OCI-LY3 (cell line): ENCODE measurements around the gene KRT16.

Experiments
- H2AFZ ChIP-seq: fragments of 200-600, 300-600 bp; shearing (Covaris generic); 2 replicates; pipeline ENCODE4 v1.6.0; 2014; ENCODE audit warnings: antibody characterized with exemption, low read depth, low read length
- H3K27ac ChIP-seq: fragments of 200-600, 300-600 bp; sonication (generic); 2 replicates; pipeline ENCODE4 v1.5.1; 2014; ENCODE audit warnings: mild to moderate bottlenecking, low read length, moderate library complexity, mixed read lengths
- H3K27me3 ChIP-seq: fragments of 200-600, 300-600 bp; sonication (generic); 2 replicates; pipeline ENCODE4 v1.6.1; 2014; ENCODE audit warnings: low read depth, low read length, mixed read lengths
- H3K36me3 ChIP-seq: fragments of 200-600, 300-600 bp; sonication (generic); replicated peaks from 2 replicates; pipeline ENCODE3; 2014; ENCODE audit warnings: low read depth, low read length, mixed read lengths
- H3K4me1 ChIP-seq: fragments of 300-600, 200-600 bp; sonication (generic); 2 replicates; pipeline ENCODE4 v1.6.1; 2014; ENCODE audit warnings: low read length, mixed read lengths
- H3K4me2 ChIP-seq: fragments of 200-600, 300-600 bp; sonication (generic); 2 replicates; pipeline ENCODE4 v1.6.1; 2014; ENCODE audit warnings: low read length, mixed read lengths
- H3K4me3 ChIP-seq: fragments of 300-600, 200-600 bp; sonication (generic); 2 replicates; pipeline ENCODE4 v1.5.1; 2014; ENCODE audit warnings: antibody characterized with exemption, mild to moderate bottlenecking, low read length, moderate library complexity
- H3K79me2 ChIP-seq: fragments of 300-600, 200-600 bp; shearing (Covaris generic); 2 replicates; pipeline ENCODE4 v1.6.1; 2014; ENCODE audit warnings: mild to moderate bottlenecking, low read length, mixed read lengths
- H3K9ac ChIP-seq: fragments of 300-600, 200-600 bp; shearing (Covaris generic); 2 replicates; pipeline ENCODE4 v1.6.0; 2014; ENCODE audit warnings: mild to moderate bottlenecking, low read length, moderate library complexity
- H3K9me3 ChIP-seq: fragments of 200-600, 300-600 bp; shearing (Covaris generic); 2 replicates; pipeline ENCODE4 v1.6.1; 2014; ENCODE audit warnings: low read length, mixed read lengths; ENCODE audit not compliant: insufficient read depth
- H4K20me1 ChIP-seq: fragments of 200-600, 300-600 bp; sonication (generic); 2 replicates; pipeline ENCODE4 v1.6.1; 2016; ENCODE audit warnings: low read length, mixed read lengths; ENCODE audit not compliant: insufficient read depth
- EZH2phosphoT487 ChIP-seq: fragments of 200-600 bp; shearing (Covaris generic); IDR thresholded peaks from 2 replicates; pipeline ENCODE4 v1.6.1; 2018; ENCODE audit warnings: antibody characterized with exemption, mixed run types, low read depth
- TF ChIP-seq, protein P1 (sequence below): fragments of 200-600, 300-600 bp; sonication (generic); IDR thresholded peaks from 2 replicates; pipeline ENCODE4 v1.5.1; 2014; ENCODE audit warnings: antibody characterized with exemption, low read length, low read depth

Gene KRT16

DNA sequence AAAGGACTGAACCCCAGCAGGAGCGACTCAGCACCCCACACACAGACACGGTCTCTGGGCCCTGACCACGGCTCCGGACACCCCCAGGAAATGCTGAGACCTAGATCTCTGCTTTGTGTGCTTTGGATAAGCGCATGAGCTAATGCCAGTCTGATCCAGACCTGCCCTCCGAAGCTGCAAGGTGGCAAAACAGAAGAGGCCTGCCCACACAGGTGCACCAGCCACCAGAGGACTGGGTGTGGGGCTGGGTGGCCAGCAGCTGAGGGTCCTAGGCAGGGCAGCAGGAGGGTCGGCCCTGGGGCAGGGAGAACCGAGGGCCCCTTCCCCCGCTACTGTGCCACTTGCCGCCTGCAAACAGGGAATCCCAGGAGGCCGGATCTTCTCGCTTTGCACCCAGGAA, 45.4 kb upstream of the KRT16 start:
- no peaks in the 10 kb centered on the region for H3K9me3 ChIP-seq
- H4K20me1 ChIP-seq, result no peaks in the 10 kb centered on the region
- no peaks in the 10 kb centered on the region for H3K36me3 ChIP-seq
- no peaks in the 10 kb centered on the region for H3K27me3 ChIP-seq
- H3K79me2 ChIP-seq, result no peaks in the 10 kb centered on the region
- H3K4me3 ChIP-seq, result no peak overlapping the region
- peaks cover 2% of the 10 kb centered on the region; the same call in 1 of the 2 replicates for H3K4me1 ChIP-seq
- H3K4me2 ChIP-seq, result no peak overlapping the region
- no peak for TF ChIP-seq EZH2phosphoT487
- TF ChIP-seq, protein P1, sequence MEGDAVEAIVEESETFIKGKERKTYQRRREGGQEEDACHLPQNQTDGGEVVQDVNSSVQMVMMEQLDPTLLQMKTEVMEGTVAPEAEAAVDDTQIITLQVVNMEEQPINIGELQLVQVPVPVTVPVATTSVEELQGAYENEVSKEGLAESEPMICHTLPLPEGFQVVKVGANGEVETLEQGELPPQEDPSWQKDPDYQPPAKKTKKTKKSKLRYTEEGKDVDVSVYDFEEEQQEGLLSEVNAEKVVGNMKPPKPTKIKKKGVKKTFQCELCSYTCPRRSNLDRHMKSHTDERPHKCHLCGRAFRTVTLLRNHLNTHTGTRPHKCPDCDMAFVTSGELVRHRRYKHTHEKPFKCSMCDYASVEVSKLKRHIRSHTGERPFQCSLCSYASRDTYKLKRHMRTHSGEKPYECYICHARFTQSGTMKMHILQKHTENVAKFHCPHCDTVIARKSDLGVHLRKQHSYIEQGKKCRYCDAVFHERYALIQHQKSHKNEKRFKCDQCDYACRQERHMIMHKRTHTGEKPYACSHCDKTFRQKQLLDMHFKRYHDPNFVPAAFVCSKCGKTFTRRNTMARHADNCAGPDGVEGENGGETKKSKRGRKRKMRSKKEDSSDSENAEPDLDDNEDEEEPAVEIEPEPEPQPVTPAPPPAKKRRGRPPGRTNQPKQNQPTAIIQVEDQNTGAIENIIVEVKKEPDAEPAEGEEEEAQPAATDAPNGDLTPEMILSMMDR, result no peak
- no peak overlapping the region for H2AFZ ChIP-seq
- H3K9ac ChIP-seq, result no peak overlapping the region
- H3K27ac ChIP-seq, result no peak overlapping the region

DNA sequence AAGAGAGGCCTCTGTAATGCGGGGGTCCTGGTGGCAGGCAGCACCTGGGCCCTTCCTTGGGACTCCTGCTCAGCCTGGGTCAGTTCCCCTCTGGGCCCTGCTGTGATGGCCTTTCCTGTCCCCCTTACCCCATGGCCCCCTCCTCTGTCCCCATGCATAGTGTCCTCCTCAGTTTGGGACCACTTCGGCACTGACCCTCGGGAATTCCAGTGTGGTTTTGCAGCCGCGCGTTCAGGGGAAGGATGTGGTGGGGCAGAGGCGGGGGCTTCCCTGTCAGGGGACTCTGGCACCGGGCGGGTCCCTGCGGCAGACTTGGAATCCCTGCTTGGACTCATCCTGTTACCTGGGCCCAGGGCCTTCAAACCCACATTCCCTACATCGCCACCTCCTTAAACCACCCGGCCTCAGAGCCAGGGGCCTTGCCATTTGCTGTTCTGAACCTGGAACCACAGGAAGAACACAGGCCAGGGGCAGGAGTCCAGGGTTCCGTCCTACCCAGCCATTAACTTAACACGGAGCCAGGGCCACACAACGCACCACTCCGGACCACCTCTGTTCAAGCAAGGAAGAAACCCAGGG, 44.7 kb upstream of the KRT16 start:
- H3K4me2 ChIP-seq, result no peak overlapping the region
- H2AFZ ChIP-seq, result no peak overlapping the region
- no peak overlapping the region for H3K9ac ChIP-seq
- TF ChIP-seq, protein P1, result no peak
- TF ChIP-seq EZH2phosphoT487, result no peak
- H3K27me3 ChIP-seq, result no peaks in the 10 kb centered on the region
- no peaks in the 10 kb centered on the region for H3K36me3 ChIP-seq
- no peak overlapping the region for H3K27ac ChIP-seq
- no peaks in the 10 kb centered on the region for H3K79me2 ChIP-seq
- H3K4me1 ChIP-seq, result no peaks in the 10 kb centered on the region
- H4K20me1 ChIP-seq, result no peaks in the 10 kb centered on the region
- no peak overlapping the region for H3K4me3 ChIP-seq
- no peaks in the 10 kb centered on the region for H3K9me3 ChIP-seq

DNA sequence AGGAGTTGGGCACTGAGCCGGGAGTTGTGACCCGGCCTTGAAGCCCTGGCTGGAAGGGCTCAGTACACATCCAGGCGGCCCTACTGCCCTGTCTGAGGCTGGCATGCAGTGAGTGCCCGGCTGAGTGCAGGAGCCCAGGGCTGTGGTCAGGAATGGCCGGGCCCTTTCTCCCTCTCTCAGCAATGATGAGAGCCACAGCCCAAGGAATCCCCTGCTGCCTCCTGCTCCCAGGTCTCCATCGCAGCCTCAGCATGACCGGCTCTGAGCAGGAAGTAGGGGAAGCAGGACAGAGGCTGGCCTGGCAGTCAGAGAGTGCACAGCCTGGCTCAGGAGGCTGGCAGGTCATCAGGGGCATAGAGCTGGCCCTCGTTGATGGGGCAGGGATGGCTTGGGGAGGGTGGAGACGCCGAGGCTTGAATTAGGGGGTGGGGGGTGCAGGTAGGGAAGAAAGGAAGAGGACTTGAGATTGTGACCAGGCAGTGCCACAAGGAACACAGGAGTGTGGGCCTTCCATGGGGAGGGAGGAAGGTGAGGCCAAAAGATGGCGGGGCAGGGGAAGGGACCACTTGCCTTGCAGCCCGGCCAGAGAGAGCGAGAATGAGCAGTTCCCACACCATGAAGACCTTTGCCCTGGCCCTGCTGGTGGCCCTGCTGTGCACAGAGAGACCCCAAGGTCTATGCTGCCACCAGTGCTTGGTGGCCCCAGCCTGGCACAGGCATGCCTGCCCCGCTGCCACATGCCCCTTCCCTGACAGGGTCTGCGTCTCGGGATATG, 43.9 kb upstream of the KRT16 start:
- no peak overlapping the region for H3K9ac ChIP-seq
- H4K20me1 ChIP-seq, result no peaks in the 10 kb centered on the region
- no peaks in the 10 kb centered on the region for H3K36me3 ChIP-seq
- no peak overlapping the region for H3K4me2 ChIP-seq
- no peak overlapping the region for H3K4me3 ChIP-seq
- H3K4me1 ChIP-seq, result no peaks in the 10 kb centered on the region
- H2AFZ ChIP-seq, result no peak overlapping the region
- H3K27me3 ChIP-seq, result no peaks in the 10 kb centered on the region
- no peaks in the 10 kb centered on the region for H3K79me2 ChIP-seq
- no peak overlapping the region for H3K27ac ChIP-seq
- TF ChIP-seq, protein P1, result no peak
- no peak for TF ChIP-seq EZH2phosphoT487
- H3K9me3 ChIP-seq, result no peaks in the 10 kb centered on the region

DNA sequence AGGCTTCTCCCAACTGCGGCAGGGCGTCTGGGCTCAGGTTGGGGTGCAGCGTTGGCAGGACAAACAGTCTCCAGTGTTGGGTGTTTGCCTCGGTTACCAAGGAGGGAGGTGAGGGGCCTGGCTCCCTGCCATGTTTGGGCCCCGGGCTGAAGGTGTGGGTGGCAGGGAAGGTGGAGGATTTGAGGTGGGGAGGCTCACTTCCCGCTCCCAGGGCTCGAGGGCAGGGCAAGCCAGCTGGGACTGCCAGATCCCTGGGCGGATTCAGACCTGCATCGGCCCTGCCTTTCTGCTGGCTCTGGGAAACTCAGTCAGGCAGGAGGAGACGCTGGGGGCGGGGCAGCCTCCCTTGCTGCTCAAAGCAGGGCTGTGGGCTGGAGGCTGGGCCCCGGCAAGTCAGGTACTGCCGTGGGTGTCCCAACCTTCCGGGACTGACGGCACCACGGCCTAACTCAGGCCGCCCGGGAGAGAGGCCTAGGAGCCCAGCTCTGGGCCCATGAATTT, 43.1 kb upstream of the KRT16 start:
- Histone ChIP-seq H4K20me1 (no peaks in the 10 kb centered on the region), H2AFZ (no peak overlapping the region), H3K4me1 (no peaks in the 10 kb centered on the region), H3K27ac (no peak overlapping the region), H3K27me3 (no peaks in the 10 kb centered on the region), H3K79me2 (no peaks in the 10 kb centered on the region), H3K4me3 (no peak overlapping the region), H3K9ac (no peak overlapping the region), H3K4me2 (no peak overlapping the region), H3K9me3 (no peaks in the 10 kb centered on the region), H3K36me3 (no peaks in the 10 kb centered on the region)
- no peak for TF ChIP-seq EZH2phosphoT487
- TF ChIP-seq, protein P1, result no peak
